ENCODE data around the gene NBEA.

NBEA gene

GRCh38 chr13:35595181-35595580 is 653.1 kb downstream of the NBEA start:
- TF ChIP-seq CTCF (IDR thresholded peaks at IDR 0.05) = no peak

GRCh38 chr13:35596321-35597030 is 654.4 kb downstream of the NBEA start:
- TF ChIP-seq CTCF (IDR thresholded peaks at IDR 0.05) = no peak

- no peak for TF ChIP-seq CTCF (IDR thresholded peaks at IDR 0.05)
These were observed 655.4 kb downstream of the NBEA start for GRCh38 chr13:35597451-35597850.

- no peak for TF ChIP-seq CTCF (IDR thresholded peaks at IDR 0.05)
These were observed 656.2 kb downstream of the NBEA start for GRCh38 chr13:35598233-35598632.

GRCh38 chr13:35598790-35599369 is 656.8 kb downstream of the NBEA start:
- no peak for TF ChIP-seq CTCF (IDR thresholded peaks at IDR 0.05)

GRCh38 chr13:35599384-35599783 is 657.3 kb downstream of the NBEA start:
- no peak for TF ChIP-seq CTCF (IDR thresholded peaks at IDR 0.05)

GRCh38 chr13:35600137-35600536 is 658.1 kb downstream of the NBEA start:
- TF ChIP-seq CTCF (IDR thresholded peaks at IDR 0.05) = no peak

Data from LNCAP (cell line).